ENCODE data around the gene SLC25A24.

DNA sequence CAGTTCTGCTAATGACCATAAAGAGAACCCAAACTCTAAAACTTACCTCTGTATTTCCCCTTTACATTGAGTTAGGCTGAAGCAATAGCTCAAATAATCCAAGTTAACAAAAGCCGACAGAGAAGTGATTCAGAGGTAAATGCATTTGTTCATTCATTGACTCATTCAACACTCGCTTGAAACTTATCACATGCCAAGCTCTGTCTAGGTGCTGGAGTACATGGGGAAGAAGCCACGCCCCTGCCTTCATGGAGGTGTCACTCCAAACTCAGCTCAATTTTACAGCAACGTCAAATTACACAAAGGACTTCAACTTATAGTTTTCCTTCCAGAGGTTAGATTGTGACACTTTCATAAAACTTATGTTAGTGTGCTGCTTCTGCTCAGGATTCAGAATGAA lies 45.8 kb downstream of the SLC25A24 start:
- TF ChIP-seq, protein P1, sequence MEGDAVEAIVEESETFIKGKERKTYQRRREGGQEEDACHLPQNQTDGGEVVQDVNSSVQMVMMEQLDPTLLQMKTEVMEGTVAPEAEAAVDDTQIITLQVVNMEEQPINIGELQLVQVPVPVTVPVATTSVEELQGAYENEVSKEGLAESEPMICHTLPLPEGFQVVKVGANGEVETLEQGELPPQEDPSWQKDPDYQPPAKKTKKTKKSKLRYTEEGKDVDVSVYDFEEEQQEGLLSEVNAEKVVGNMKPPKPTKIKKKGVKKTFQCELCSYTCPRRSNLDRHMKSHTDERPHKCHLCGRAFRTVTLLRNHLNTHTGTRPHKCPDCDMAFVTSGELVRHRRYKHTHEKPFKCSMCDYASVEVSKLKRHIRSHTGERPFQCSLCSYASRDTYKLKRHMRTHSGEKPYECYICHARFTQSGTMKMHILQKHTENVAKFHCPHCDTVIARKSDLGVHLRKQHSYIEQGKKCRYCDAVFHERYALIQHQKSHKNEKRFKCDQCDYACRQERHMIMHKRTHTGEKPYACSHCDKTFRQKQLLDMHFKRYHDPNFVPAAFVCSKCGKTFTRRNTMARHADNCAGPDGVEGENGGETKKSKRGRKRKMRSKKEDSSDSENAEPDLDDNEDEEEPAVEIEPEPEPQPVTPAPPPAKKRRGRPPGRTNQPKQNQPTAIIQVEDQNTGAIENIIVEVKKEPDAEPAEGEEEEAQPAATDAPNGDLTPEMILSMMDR (IDR thresholded peaks at IDR 0.05; ENCODE audit: low read length) = no peak
- TF ChIP-seq EZH2 (IDR thresholded peaks at IDR 0.05; ENCODE audit: borderline replicate concordance, low read length) = no peak

All from OCI-LY1 (cell line).